GM18873 (cell line): ENCODE data around the gene STMP1.
"Not testable (repeated sequence)": the region's sequence is repeated elsewhere in the genome, so short reads cannot be mapped to it uniquely, and the experiment has no call there.

Experiments used
- ATAC-seq: cut with Tn5 transposase; IDR thresholded peaks from one replicate; pipeline ENCODE4 v1.9.1; 2021; ENCODE audit warnings: mild to moderate bottlenecking, moderate library complexity, moderate number of reproducible peaks; ENCODE audit not compliant: unreplicated experiment, low FRiP score

The STMP1 gene

GRCh38 chr7:135692606-135693005 lies 30.3 kb downstream of the STMP1 start:
- ATAC-seq: not testable (repeated sequence)

- no peak for ATAC-seq
Observed at GRCh38 chr7:135693558-135693957, 31.2 kb downstream of the STMP1 start.

- ATAC-seq: no peak
Observed at GRCh38 chr7:135697276-135698049, 35.1 kb downstream of the STMP1 start.

GRCh38 chr7:135704074-135704473 lies 41.8 kb downstream of the STMP1 start:
- ATAC-seq: no peak

- ATAC-seq: no peak
Observed at GRCh38 chr7:135704698-135705097, 42.4 kb downstream of the STMP1 start.

- no peak for ATAC-seq
Observed at GRCh38 chr7:135706038-135706742, 43.9 kb downstream of the STMP1 start.

- no peak for ATAC-seq
Observed at GRCh38 chr7:135706858-135707569, 44.7 kb downstream of the STMP1 start.

- ATAC-seq: no peak
Observed at GRCh38 chr7:135707570-135707966, 45.3 kb downstream of the STMP1 start.

- ATAC-seq: no peak
Observed at GRCh38 chr7:135708041-135708440, 45.7 kb downstream of the STMP1 start.

GRCh38 chr7:135709508-135709907 lies 47.2 kb downstream of the STMP1 start:
- no peak for ATAC-seq

GRCh38 chr7:135710417-135711138 lies 48.3 kb downstream of the STMP1 start:
- ATAC-seq: no peak

GRCh38 chr7:135711139-135711469 lies 48.8 kb downstream of the STMP1 start:
- no peak for ATAC-seq

- no peak for ATAC-seq
Observed at GRCh38 chr7:135712182-135712782, 50.0 kb downstream of the STMP1 start.

- no peak for ATAC-seq
Observed at GRCh38 chr7:135712796-135713195, 50.5 kb downstream of the STMP1 start.

GRCh38 chr7:135713836-135714470 lies 51.6 kb downstream of the STMP1 start:
- ATAC-seq: no peak

GRCh38 chr7:135714534-135715009 lies 52.3 kb downstream of the STMP1 start:
- ATAC-seq: no peak

GRCh38 chr7:135715055-135715522 lies 52.8 kb downstream of the STMP1 start:
- no peak for ATAC-seq

GRCh38 chr7:135715673-135716072 lies 53.4 kb downstream of the STMP1 start:
- ATAC-seq: no peak

- no peak for ATAC-seq
Observed at GRCh38 chr7:135716677-135717238, 54.4 kb downstream of the STMP1 start.
